HCT116 (cell line): ENCODE results near the gene KRT78. TPM values are rescaled to one million over a fixed set of nuclear protein-coding genes. Genes with fewer than 3 reads are reported as not detected.

Experiments
- ATAC-seq: fragments of 200-7000 bp; cut with Tn5 transposase; 2 replicates; pipeline ENCODE4 v1.9.1; 2020; ENCODE audit warnings: mild to moderate bottlenecking, moderate library complexity
- BruUV-seq: library from RNA; stranded (reverse); fragments of 400-500 nt; replicated peaks from 2 replicates; lab custom pipeline; 2021; lab: Mats Ljungman, UMichigan
- CTCF ChIA-PET: fragments of 300-600 bp; sonication (Branson Sonifier 250); formaldehyde crosslinking; loops from one replicate; lab custom pipeline; 2021; ENCODE audit warnings: antibody characterized with exemption; lab: Charles Lee
- POLR2A ChIA-PET: fragments of 300-600, 350-600 bp; sonication (Branson Sonifier 250); formaldehyde crosslinking; loops from one replicate; lab custom pipeline; 2021; ENCODE audit warnings: antibody characterized with exemption; lab: Charles Lee
- RAD21 ChIA-PET, 2 experiments: fragments of 300-600 bp; sonication (Branson Sonifier 250); formaldehyde crosslinking; loops; one replicate each; lab custom pipeline; 2023; ENCODE audit warnings: low total read pairs in 2 of 2; ENCODE audit not compliant: uncharacterized antibody in 2 of 2, unreplicated experiment in 2 of 2, low non-redundant PET in 1 of 2; lab: Charles Lee
- DNase-seq: peaks from one replicate; pipeline ENCODE4 v3.0.0-alpha.2; 2010; ENCODE audit warnings: low read depth, low spot score
- H2AFZ ChIP-seq: fragments of 200-600 bp; shearing (Covaris generic), sonication (generic); 2 replicates; pipeline ENCODE4 v1.6.1; 2017; ENCODE audit warnings: low read depth, mixed run types, mixed read lengths, antibody characterized with exemption, low read length; ENCODE audit not compliant: poor library complexity, severe bottlenecking
- H3K27ac ChIP-seq: 2 replicates; pipeline ENCODE4 v1.5.1; 2012; ENCODE audit warnings: low read depth, low read length
- H3K27me3 ChIP-seq: fragments of 200-600 bp; sonication (generic); 2 replicates; pipeline ENCODE4 v1.6.1; 2016; ENCODE audit warnings: mixed run types, low read length, mixed read lengths; ENCODE audit not compliant: insufficient read depth
- H3K36me3 ChIP-seq, 2 experiments: fragments of 200-500 bp in 1 of 2; fragments of 200-600 bp in 1 of 2; sonication (Bioruptor generic) in 1 of 2; sonication (generic) in 1 of 2; 2 replicates each; pipeline versions ENCODE4 v1.5.1 to v1.6.1; 2014 to 2016; ENCODE audit warnings: low read length in 2 of 2, inconsistent platforms in 1 of 2, mixed read lengths in 1 of 2, mixed run types in 1 of 2; ENCODE audit not compliant: insufficient read depth in 2 of 2, control insufficient read depth in 1 of 2
- H3K4me1 ChIP-seq, 2 experiments: fragments of 200-600 bp in 1 of 2; sonication (generic) in 1 of 2; 2 replicates each; pipeline versions ENCODE4 v1.5.1 to v1.6.1; 2012 to 2017; ENCODE audit warnings: low read length in 2 of 2, inconsistent platforms in 1 of 2, mild to moderate bottlenecking in 1 of 2, mixed read lengths in 1 of 2, mixed run types in 1 of 2, moderate library complexity in 1 of 2; ENCODE audit not compliant: insufficient read depth in 2 of 2, control insufficient read depth in 1 of 2
- H3K4me2 ChIP-seq: fragments of 200-600 bp; sonication (generic); 2 replicates; pipeline ENCODE4 v1.6.1; 2017; ENCODE audit warnings: mixed run types, low read length, mixed read lengths
- H3K4me3 ChIP-seq, 2 experiments: fragments of 200-600 bp in 1 of 2; sonication (generic) in 1 of 2; replicated peaks in 1 of 2; 2 replicates each; pipeline ENCODE4 v1.5.1; 2011 to 2016; ENCODE audit warnings: low read length in 2 of 2, control low read depth in 1 of 2, low read depth in 1 of 2, mild to moderate bottlenecking in 1 of 2, mixed read lengths in 1 of 2, mixed run types in 1 of 2
- H3K79me2 ChIP-seq: fragments of 200-600 bp; sonication (generic); 2 replicates; pipeline ENCODE4 v1.6.1; 2017; ENCODE audit warnings: mild to moderate bottlenecking, mixed run types, low read length, moderate library complexity, mixed read lengths; ENCODE audit not compliant: insufficient read depth
- H3K9ac ChIP-seq: fragments of 200-600 bp; sonication (generic); 2 replicates; pipeline ENCODE4 v1.6.1; 2016; ENCODE audit warnings: low read length, mixed read lengths
- H3K9me2 ChIP-seq: fragments of 200-600 bp; sonication (generic), shearing (Covaris generic); 2 replicates; pipeline ENCODE4 v1.6.1; 2017; ENCODE audit warnings: mixed run types, mild to moderate bottlenecking, moderate library complexity; ENCODE audit not compliant: insufficient read depth
- H3K9me3 ChIP-seq, 2 experiments: fragments of 200-500 bp in 1 of 2; fragments of 200-600 bp in 1 of 2; sonication (Bioruptor generic) in 1 of 2; sonication (generic) in 1 of 2; 2 replicates each; pipeline ENCODE4 v1.6.1; 2014 to 2017; ENCODE audit warnings: low read length in 2 of 2, mixed read lengths in 2 of 2, inconsistent platforms in 1 of 2, low read depth in 1 of 2, mild to moderate bottlenecking in 1 of 2, mixed run types in 1 of 2, moderate library complexity in 1 of 2; ENCODE audit not compliant: control insufficient read depth in 1 of 2, insufficient read depth in 1 of 2
- H4K20me1 ChIP-seq: fragments of 200-600 bp; sonication (generic), shearing (Covaris generic); 2 replicates; pipeline ENCODE4 v1.6.1; 2017; ENCODE audit warnings: mixed run types, mild to moderate bottlenecking, moderate library complexity; ENCODE audit not compliant: insufficient read depth
- ATF3 ChIP-seq: IDR thresholded peaks from 2 replicates; pipeline ENCODE4 v1.6.1; 2012
- CEBPB ChIP-seq: IDR thresholded peaks from 2 replicates; pipeline ENCODE4 v1.6.1; 2012; ENCODE audit warnings: low read depth
- CTCF ChIP-seq, 3 experiments: fragments of 200-600 bp in 1 of 3; sonication (generic) in 1 of 3; IDR thresholded peaks in 2 of 3; conservative IDR thresholded peaks in 1 of 3; 2 replicates each; pipeline ENCODE4 v1.5.1; 2012 to 2017; ENCODE audit warnings: low read depth in 2 of 3, low read length in 2 of 3, antibody characterized with exemption in 1 of 3, borderline replicate concordance in 1 of 3, control low read depth in 1 of 3, mild to moderate bottlenecking in 1 of 3, mixed read lengths in 1 of 3, mixed run types in 1 of 3, moderate library complexity in 1 of 3; ENCODE audit not compliant: insufficient read depth in 1 of 3
- EZH2 ChIP-seq: fragments of 200-600 bp; sonication (generic); IDR thresholded peaks from 2 replicates; pipeline ENCODE4 v1.6.1; 2017; ENCODE audit warnings: antibody characterized with exemption, mixed run types
- EZH2phosphoT487 ChIP-seq: fragments of 200-600 bp; IDR thresholded peaks from 2 replicates; pipeline ENCODE4 v1.6.1; 2018; ENCODE audit warnings: antibody characterized with exemption, borderline replicate concordance
- MAX ChIP-seq: IDR thresholded peaks from 2 replicates; pipeline ENCODE4 v1.6.1; 2012
- POLR2A ChIP-seq: IDR thresholded peaks from 2 replicates; pipeline ENCODE4 v1.7.0; 2011; ENCODE audit warnings: borderline replicate concordance; ENCODE audit not compliant: insufficient read depth, insufficient read length; ENCODE audit errors: extremely low read depth
- RAD21 ChIP-seq: IDR thresholded peaks from 2 replicates; pipeline ENCODE4 v1.6.1; 2012; ENCODE audit warnings: low read depth, mild to moderate bottlenecking
- SP1 ChIP-seq: IDR thresholded peaks from 2 replicates; pipeline ENCODE4 v1.6.1; 2012; ENCODE audit warnings: low read depth
- SRF ChIP-seq: IDR thresholded peaks from 2 replicates; pipeline ENCODE4 v1.6.1; 2012; ENCODE audit warnings: low read depth
- YY1 ChIP-seq: IDR thresholded peaks from 2 replicates; pipeline ENCODE4 v1.6.1; 2011; ENCODE audit warnings: low read length, low read depth, moderate library complexity, mild to moderate bottlenecking; ENCODE audit not compliant: insufficient replicate concordance; ENCODE audit errors: extremely low read depth
- ZBTB33 ChIP-seq: IDR thresholded peaks from 2 replicates; pipeline ENCODE4 v1.6.1; 2011; ENCODE audit warnings: mild to moderate bottlenecking, low read length, moderate library complexity; ENCODE audit not compliant: insufficient replicate concordance; ENCODE audit errors: extremely low read depth
- intact Hi-C: fragments of 100-400 bp; cut with micrococcal nuclease; formaldehyde crosslinking; loops from 2 replicates; pipeline ENCODE4 v1.10.0; 2022
- total RNA-seq: library from RNA; stranded (reverse); gene quantifications from one replicate; pipeline ENCODE4 v1.2.1, GENCODE V29; 2021; ENCODE audit not compliant: unreplicated experiment

The KRT78 gene
- total RNA-seq, 1 experiment from 2014 or later, result not detected

GRCh38 chr12:52813885-52814709 lies 34.7 kb downstream of the KRT78 start, which contains the start of gene KRT4:
Gene KRT4 (minus strand): TSS chr12:52814116. CDS start chr12:52814058, 58 bp downstream.
- TF ChIP-seq SP1 (no peak), RAD21 (no peak), YY1 (no peak), EZH2 (no peak), EZH2phosphoT487 (no peak), CTCF (IDR thresholded peaks at IDR 0.05 in 2 of 3, conservative IDR thresholded peaks at IDR 0.05 in 1 of 3; ENCODE audit: borderline replicate concordance in 1 of 3, insufficient read depth in 1 of 3, low read depth in 2 of 3, low read length in 2 of 3) (no peak), SRF (no peak), ATF3 (no peak), CEBPB (no peak), ZBTB33 (no peak), POLR2A (no peak), MAX (no peak)
- ATAC-seq, result no peak
- H3K27me3 ChIP-seq, result peaks cover 8% of the 10 kb centered on the region; the same call in 1 of the 2 replicates
- no peak within 1 kb of the TSS for H3K9ac ChIP-seq
- no peak for DNase-seq
- no peaks in the 10 kb centered on the region for H3K79me2 ChIP-seq
- no peak within 1 kb of the TSS for H2AFZ ChIP-seq
- RAD21 ChIA-PET, result no interaction called here
- CTCF ChIA-PET, result no interaction called here
- H3K9me3 ChIP-seq, result no peaks in the 10 kb centered on the region
- no peaks in the 10 kb centered on the region for H3K9me2 ChIP-seq
- POLR2A ChIA-PET, result no interaction called here
- intact Hi-C loops, result no loop called here
- no TSS peak for BruUV-seq
- no peak within 1 kb of the TSS for H3K27ac ChIP-seq
- no peak within 1 kb of the TSS for H3K4me3 ChIP-seq
- no peaks in the 10 kb centered on the region for H3K36me3 ChIP-seq
- H4K20me1 ChIP-seq, result no peaks in the 10 kb centered on the region
- H3K4me2 ChIP-seq, result no peak within 1 kb of the TSS
- no peaks in the 10 kb centered on the region for H3K4me1 ChIP-seq
